Measurements from ENCODE around the gene LMNTD1.

Gene LMNTD1

GRCh38 chr12:25552681-25553080 lies 402 bp downstream of the LMNTD1 start:
- no peak for FAIRE-seq

- no peak for FAIRE-seq
Measured at GRCh38 chr12:25550186-25550585, 2.9 kb downstream of the LMNTD1 start.

- no peak for FAIRE-seq
Measured at GRCh38 chr12:25549120-25549519, 4.0 kb downstream of the LMNTD1 start.

GRCh38 chr12:25546318-25546717 lies 6.8 kb downstream of the LMNTD1 start:
- FAIRE-seq, result no peak

GRCh38 chr12:25533150-25533549 lies 19.9 kb downstream of the LMNTD1 start:
- FAIRE-seq, result no peak

GRCh38 chr12:25531502-25532052 lies 21.5 kb downstream of the LMNTD1 start:
- FAIRE-seq, result no peak

- FAIRE-seq, result no peak
Measured at GRCh38 chr12:25529738-25530137, 23.3 kb downstream of the LMNTD1 start.

GRCh38 chr12:25526778-25527177 lies 26.3 kb downstream of the LMNTD1 start:
- no peak for FAIRE-seq

GRCh38 chr12:25524366-25524765 lies 28.7 kb downstream of the LMNTD1 start:
- FAIRE-seq, result no peak

- no peak for FAIRE-seq
Measured at GRCh38 chr12:25521625-25522256, 31.3 kb downstream of the LMNTD1 start.

GRCh38 chr12:25518512-25518911 lies 34.6 kb downstream of the LMNTD1 start:
- FAIRE-seq, result no peak

- FAIRE-seq, result no peak
Measured at GRCh38 chr12:25504744-25505143, 48.3 kb downstream of the LMNTD1 start.

- FAIRE-seq, result no peak
Measured at GRCh38 chr12:25503666-25504065, 49.4 kb downstream of the LMNTD1 start.

- FAIRE-seq, result no peak
Measured at GRCh38 chr12:25502596-25502995, 50.5 kb downstream of the LMNTD1 start.

- no peak for FAIRE-seq
Measured at GRCh38 chr12:25502118-25502517, 51.0 kb downstream of the LMNTD1 start.

- no peak for FAIRE-seq
Measured at GRCh38 chr12:25501549-25501948, 51.5 kb downstream of the LMNTD1 start.

GRCh38 chr12:25500651-25501050 lies 52.4 kb downstream of the LMNTD1 start:
- no peak for FAIRE-seq

- no peak for FAIRE-seq
Measured at GRCh38 chr12:25497021-25497420, 56.1 kb downstream of the LMNTD1 start.

GRCh38 chr12:25496098-25496587 lies 56.9 kb downstream of the LMNTD1 start:
- FAIRE-seq, result no peak

- no peak for FAIRE-seq
Measured at GRCh38 chr12:25495331-25496097, 57.6 kb downstream of the LMNTD1 start.

GRCh38 chr12:25494926-25495325 lies 58.2 kb downstream of the LMNTD1 start:
- no peak for FAIRE-seq

GRCh38 chr12:25493682-25494081 lies 59.4 kb downstream of the LMNTD1 start:
- FAIRE-seq, result no peak

- FAIRE-seq, result no peak
Measured at GRCh38 chr12:25491396-25492325, 61.4 kb downstream of the LMNTD1 start.

Data from colon (tissue), 2 donors.